PC-9 (cell line): ENCODE measurements around the gene REL.

Experiments
- EZH2 ChIP-seq: fragments of 200-600 bp; sonication (generic); IDR thresholded peaks from 2 replicates; pipeline ENCODE4 v1.8.0; 2017; ENCODE audit warnings: antibody characterized with exemption, low read depth
- TF ChIP-seq, protein P1 (sequence below): fragments of 200-600 bp; sonication (generic); conservative IDR thresholded peaks from 2 replicates; pipeline ENCODE4 v1.6.1; 2017; ENCODE audit warnings: mixed run types, antibody characterized with exemption, mild to moderate bottlenecking, moderate library complexity

DNA sequence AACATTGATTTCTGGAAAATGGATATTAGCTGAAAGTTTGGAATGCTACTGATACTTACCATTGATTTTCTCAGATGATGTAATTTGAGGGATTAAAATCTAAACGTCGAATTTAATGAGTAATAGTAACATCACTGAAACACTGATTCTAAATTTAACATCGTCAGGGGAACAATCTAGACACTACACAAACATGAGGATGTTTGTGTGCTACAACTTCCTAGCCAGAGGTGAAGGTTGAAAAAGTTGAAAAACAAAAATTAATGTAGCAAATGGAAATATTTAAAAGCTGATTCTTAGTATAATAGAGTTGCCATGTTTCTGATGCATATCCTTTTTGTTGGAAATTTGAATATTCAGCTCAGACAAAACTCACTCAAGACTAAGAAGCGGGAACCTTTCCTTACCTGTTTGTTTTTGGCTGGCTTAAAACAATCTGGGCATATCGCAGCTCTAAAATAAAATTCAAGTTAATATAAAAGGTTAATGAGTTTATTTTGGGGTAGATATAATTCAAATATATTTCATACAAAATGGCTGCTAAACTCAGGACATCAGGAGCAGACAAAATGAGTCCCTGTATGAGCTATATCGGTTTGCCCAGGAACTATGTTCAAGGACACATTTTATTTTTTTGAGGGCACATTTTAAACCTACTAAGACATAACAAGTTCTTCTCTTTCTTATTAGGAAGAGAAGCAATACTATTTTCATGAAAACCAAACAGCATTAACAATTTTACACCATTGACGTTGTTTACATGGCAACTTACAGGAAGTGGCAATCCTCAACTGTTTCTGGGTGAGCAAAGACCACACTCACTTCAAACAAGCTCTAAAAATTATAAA lies 83.5 kb downstream of the REL start:
- TF ChIP-seq, protein P1, sequence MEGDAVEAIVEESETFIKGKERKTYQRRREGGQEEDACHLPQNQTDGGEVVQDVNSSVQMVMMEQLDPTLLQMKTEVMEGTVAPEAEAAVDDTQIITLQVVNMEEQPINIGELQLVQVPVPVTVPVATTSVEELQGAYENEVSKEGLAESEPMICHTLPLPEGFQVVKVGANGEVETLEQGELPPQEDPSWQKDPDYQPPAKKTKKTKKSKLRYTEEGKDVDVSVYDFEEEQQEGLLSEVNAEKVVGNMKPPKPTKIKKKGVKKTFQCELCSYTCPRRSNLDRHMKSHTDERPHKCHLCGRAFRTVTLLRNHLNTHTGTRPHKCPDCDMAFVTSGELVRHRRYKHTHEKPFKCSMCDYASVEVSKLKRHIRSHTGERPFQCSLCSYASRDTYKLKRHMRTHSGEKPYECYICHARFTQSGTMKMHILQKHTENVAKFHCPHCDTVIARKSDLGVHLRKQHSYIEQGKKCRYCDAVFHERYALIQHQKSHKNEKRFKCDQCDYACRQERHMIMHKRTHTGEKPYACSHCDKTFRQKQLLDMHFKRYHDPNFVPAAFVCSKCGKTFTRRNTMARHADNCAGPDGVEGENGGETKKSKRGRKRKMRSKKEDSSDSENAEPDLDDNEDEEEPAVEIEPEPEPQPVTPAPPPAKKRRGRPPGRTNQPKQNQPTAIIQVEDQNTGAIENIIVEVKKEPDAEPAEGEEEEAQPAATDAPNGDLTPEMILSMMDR: no peak
- TF ChIP-seq EZH2: no peak
